Measurements from ENCODE around the gene ANP32E.
A peak's percentile ranks its signal among the peaks of the same experiment; 100 is the strongest.

ANP32E gene

GRCh38 chr1:150196417-150196816, 39.5 kb downstream of the ANP32E start:
- no peak for ATAC-seq
- TF ChIP-seq ZNF8 (CRISPR knock-in tag; IDR thresholded peaks at IDR 0.05) (no peak), ARNTL (CRISPR knock-in tag; IDR thresholded peaks at IDR 0.05; ENCODE audit: borderline replicate concordance, low read depth) (no peak), ISL1 (CRISPR knock-in tag; IDR thresholded peaks at IDR 0.05) (no peak), PPARA (CRISPR knock-in tag; IDR thresholded peaks at IDR 0.05; ENCODE audit: borderline replicate concordance) (no peak), TOX (CRISPR knock-in tag; IDR thresholded peaks at IDR 0.05; ENCODE audit: borderline replicate concordance) (no peak), ZNF565 (CRISPR knock-in tag; conservative IDR thresholded peaks at IDR 0.05; ENCODE audit: low read depth) (no peak), ZNF70 (CRISPR knock-in tag; IDR thresholded peaks at IDR 0.05) (no peak), POU6F1 (CRISPR knock-in tag; IDR thresholded peaks at IDR 0.05; ENCODE audit: borderline replicate concordance, low read depth) (no peak), ZFP3 (CRISPR knock-in tag; IDR thresholded peaks at IDR 0.05) (no peak), TCF4 (CRISPR knock-in tag; IDR thresholded peaks at IDR 0.05; ENCODE audit: borderline replicate concordance) (no peak), ESRRG (CRISPR knock-in tag; IDR thresholded peaks at IDR 0.05) (no peak), TSHZ2 (CRISPR knock-in tag; IDR thresholded peaks at IDR 0.05) (no peak), SNAI2 (CRISPR knock-in tag; IDR thresholded peaks at IDR 0.05) (no peak), GLIS3 (CRISPR knock-in tag; IDR thresholded peaks at IDR 0.05) (no peak), CSDC2 (CRISPR knock-in tag; IDR thresholded peaks at IDR 0.05) (no peak), BACH2 (CRISPR knock-in tag; IDR thresholded peaks at IDR 0.05; ENCODE audit: borderline replicate concordance) (no peak)
- TF ChIP-seq, protein P1, sequence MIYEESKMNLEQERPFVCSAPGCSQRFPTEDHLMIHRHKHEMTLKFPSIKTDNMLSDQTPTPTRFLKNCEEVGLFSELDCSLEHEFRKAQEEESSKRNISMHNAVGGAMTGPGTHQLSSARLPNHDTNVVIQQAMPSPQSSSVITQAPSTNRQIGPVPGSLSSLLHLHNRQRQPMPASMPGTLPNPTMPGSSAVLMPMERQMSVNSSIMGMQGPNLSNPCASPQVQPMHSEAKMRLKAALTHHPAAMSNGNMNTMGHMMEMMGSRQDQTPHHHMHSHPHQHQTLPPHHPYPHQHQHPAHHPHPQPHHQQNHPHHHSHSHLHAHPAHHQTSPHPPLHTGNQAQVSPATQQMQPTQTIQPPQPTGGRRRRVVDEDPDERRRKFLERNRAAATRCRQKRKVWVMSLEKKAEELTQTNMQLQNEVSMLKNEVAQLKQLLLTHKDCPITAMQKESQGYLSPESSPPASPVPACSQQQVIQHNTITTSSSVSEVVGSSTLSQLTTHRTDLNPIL (CRISPR knock-in tag; IDR thresholded peaks at IDR 0.05; ENCODE audit: low read depth): no peak

GRCh38 chr1:150194381-150195031, 41.4 kb downstream of the ANP32E start:
- TF ChIP-seq ZNF565 (CRISPR knock-in tag; conservative IDR thresholded peaks at IDR 0.05; ENCODE audit: low read depth): no peak
- no peak for TF ChIP-seq TCF4 (CRISPR knock-in tag; IDR thresholded peaks at IDR 0.05; ENCODE audit: borderline replicate concordance)
- no peak for TF ChIP-seq CSRNP3 (CRISPR knock-in tag; IDR thresholded peaks at IDR 0.05)
- TF ChIP-seq ISL1 (CRISPR knock-in tag; IDR thresholded peaks at IDR 0.05): no peak
- no peak for TF ChIP-seq TOX (CRISPR knock-in tag; IDR thresholded peaks at IDR 0.05; ENCODE audit: borderline replicate concordance)
- no peak for TF ChIP-seq ZC3H10 (CRISPR knock-in tag; IDR thresholded peaks at IDR 0.05)
- TF ChIP-seq CSDC2 (CRISPR knock-in tag; IDR thresholded peaks at IDR 0.05): no peak
- TF ChIP-seq BACH2 (CRISPR knock-in tag; IDR thresholded peaks at IDR 0.05; ENCODE audit: borderline replicate concordance): no peak
- TF ChIP-seq OSR1 (CRISPR knock-in tag; IDR thresholded peaks at IDR 0.05): no peak
- no peak for TF ChIP-seq POU6F1 (CRISPR knock-in tag; IDR thresholded peaks at IDR 0.05; ENCODE audit: borderline replicate concordance, low read depth)
- TF ChIP-seq SNAI2 (CRISPR knock-in tag; IDR thresholded peaks at IDR 0.05): no peak
- no peak for TF ChIP-seq RARB (CRISPR knock-in tag; IDR thresholded peaks at IDR 0.05)
- no peak for TF ChIP-seq GLIS3 (CRISPR knock-in tag; IDR thresholded peaks at IDR 0.05)
- no peak for TF ChIP-seq ZNF70 (CRISPR knock-in tag; IDR thresholded peaks at IDR 0.05)
- TF ChIP-seq ZFP30 (CRISPR knock-in tag; IDR thresholded peaks at IDR 0.05): no peak
- no peak for TF ChIP-seq ZFP3 (CRISPR knock-in tag; IDR thresholded peaks at IDR 0.05)
- no peak for TF ChIP-seq ESRRG (CRISPR knock-in tag; IDR thresholded peaks at IDR 0.05)
- TF ChIP-seq ZNF8 (CRISPR knock-in tag; IDR thresholded peaks at IDR 0.05): no peak
- peak; percentile 46 for ATAC-seq

All from SK-N-SH treated with all-trans-retinoic acid at 6 μM for 48 hours (cell line).